K562 (cell line): Measurements from ENCODE around the gene ODC1.

ENCODE experiments used
- ATF3 ChIP-seq, 2 experiments: fragments of 450-650 bp in 1 of 2; sonication (generic) in 1 of 2; formaldehyde crosslinking in 1 of 2; IDR thresholded peaks in 1 of 2; conservative IDR thresholded peaks in 1 of 2; 2 replicates each; pipeline versions ENCODE4 v1.6.1 to v1.8.1; 2016 to 2023; ENCODE audit warnings: mild to moderate bottlenecking in 2 of 2, moderate library complexity in 2 of 2, inconsistent platforms in 1 of 2, missing genetic modification reagents in 1 of 2
- BRD4 ChIP-seq: fragments of 200-600 bp; sonication (generic); IDR thresholded peaks from 2 replicates; pipeline ENCODE4 v1.6.1; 2017; ENCODE audit warnings: inconsistent platforms
- CHD4 ChIP-seq: fragments of 200-600 bp; sonication (generic); IDR thresholded peaks from 3 replicates; pipeline ENCODE4 v1.6.1; 2012; ENCODE audit warnings: low read depth, mild to moderate bottlenecking, mixed read lengths, low read length, inconsistent platforms; ENCODE audit not compliant: insufficient read depth, insufficient replicate concordance, poor library complexity, severe bottlenecking
- EP300 ChIP-seq: IDR thresholded peaks from 2 replicates; pipeline ENCODE4 v1.6.1; 2012; ENCODE audit warnings: low read length, improper control_type of control experiment
- GABPA ChIP-seq: fragments of 200-800 bp; sonication (Bioruptor generic); conservative IDR thresholded peaks from 2 replicates; pipeline ENCODE4 v1.6.1; 2016; ENCODE audit warnings: low read depth, missing genetic modification characterization, missing compliant biosample characterization
- KDM1A ChIP-seq, 2 experiments: fragments of 450-650 bp; IDR thresholded peaks; 2 replicates each; pipeline ENCODE4 v1.6.1; 2016; ENCODE audit warnings: mild to moderate bottlenecking in 2 of 2
- NEUROD1 ChIP-seq: fragments of 150-350 bp; IDR thresholded peaks from 2 replicates; pipeline ENCODE4 v1.6.1; 2014; ENCODE audit warnings: borderline replicate concordance, low read length, low read depth; ENCODE audit not compliant: partially characterized antibody
- SIN3A ChIP-seq, 2 experiments: fragments of 150-350 bp in 1 of 2; IDR thresholded peaks; 2 replicates each; pipeline ENCODE4 v1.6.1; 2011 to 2016; ENCODE audit warnings: borderline replicate concordance in 2 of 2, low read depth in 2 of 2, low read length in 2 of 2, mild to moderate bottlenecking in 2 of 2, moderate library complexity in 2 of 2; ENCODE audit not compliant: control insufficient read depth in 1 of 2
- SMARCA5 ChIP-seq: fragments of 450-650 bp; IDR thresholded peaks from 2 replicates; pipeline ENCODE4 v1.6.1; 2016
- TCF7L2 ChIP-seq: fragments of 150-350 bp; IDR thresholded peaks from 2 replicates; pipeline ENCODE4 v1.6.1; 2016; ENCODE audit warnings: low read depth, mild to moderate bottlenecking, low read length, moderate library complexity
- ZNF143 ChIP-seq: sonication (generic); formaldehyde crosslinking; IDR thresholded peaks from 2 replicates; pipeline ENCODE4 v1.9.0; 2022; ENCODE audit warnings: mild to moderate bottlenecking, missing genetic modification reagents
- ZNF586 ChIP-seq: fragments of 450-650 bp; formaldehyde crosslinking; conservative IDR thresholded peaks from 2 replicates; pipeline ENCODE4 v1.4.0; 2020; ENCODE audit warnings: mild to moderate bottlenecking, moderate library complexity
- TF ChIP-seq, protein P1 (sequence below): sonication (generic); formaldehyde crosslinking; IDR thresholded peaks from 2 replicates; pipeline ENCODE4 v1.8.1; 2023; ENCODE audit warnings: mild to moderate bottlenecking, missing genetic modification reagents
- TF ChIP-seq, protein P2 (sequence below), 3 experiments: IDR thresholded peaks in 2 of 3; conservative IDR thresholded peaks in 1 of 3; 2 replicates each; pipeline ENCODE4 v1.5.1; 2011 to 2012; ENCODE audit warnings: low read length in 3 of 3, mild to moderate bottlenecking in 3 of 3, control low read depth in 2 of 3, improper control_type of control experiment in 1 of 3, inconsistent platforms in 1 of 3, low read depth in 1 of 3, mixed read lengths in 1 of 3, moderate library complexity in 1 of 3; ENCODE audit not compliant: insufficient read depth in 2 of 3

DNA sequence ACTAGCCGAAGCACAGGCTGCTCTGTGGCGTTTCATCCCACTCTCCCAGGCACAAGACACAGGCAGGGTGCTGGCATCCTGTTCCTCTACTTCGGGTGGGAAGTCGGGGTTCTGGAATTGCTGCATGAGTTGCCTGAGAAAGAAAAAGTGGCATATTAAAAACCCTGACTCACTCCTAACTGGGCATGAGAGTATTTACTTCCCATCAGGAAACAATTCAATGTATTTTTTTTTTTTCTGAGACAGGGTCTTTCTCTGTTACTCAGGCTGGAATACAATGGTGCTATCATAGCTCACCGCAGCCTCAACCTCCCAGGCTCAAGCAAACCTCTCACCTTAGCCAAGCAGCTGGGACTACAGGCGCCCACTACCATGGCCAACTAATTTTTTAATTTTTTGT is 7.4 kb downstream of the ODC1 start:
- TF ChIP-seq BRD4: no peak
- no peak for TF ChIP-seq GABPA (tag)
- no peak for TF ChIP-seq CHD4
- TF ChIP-seq ATF3 (IDR thresholded peaks at IDR 0.05): no peak
- TF ChIP-seq ATF3 (CRISPR knock-in tag; conservative IDR thresholded peaks at IDR 0.05): no peak
- TF ChIP-seq, protein P1, sequence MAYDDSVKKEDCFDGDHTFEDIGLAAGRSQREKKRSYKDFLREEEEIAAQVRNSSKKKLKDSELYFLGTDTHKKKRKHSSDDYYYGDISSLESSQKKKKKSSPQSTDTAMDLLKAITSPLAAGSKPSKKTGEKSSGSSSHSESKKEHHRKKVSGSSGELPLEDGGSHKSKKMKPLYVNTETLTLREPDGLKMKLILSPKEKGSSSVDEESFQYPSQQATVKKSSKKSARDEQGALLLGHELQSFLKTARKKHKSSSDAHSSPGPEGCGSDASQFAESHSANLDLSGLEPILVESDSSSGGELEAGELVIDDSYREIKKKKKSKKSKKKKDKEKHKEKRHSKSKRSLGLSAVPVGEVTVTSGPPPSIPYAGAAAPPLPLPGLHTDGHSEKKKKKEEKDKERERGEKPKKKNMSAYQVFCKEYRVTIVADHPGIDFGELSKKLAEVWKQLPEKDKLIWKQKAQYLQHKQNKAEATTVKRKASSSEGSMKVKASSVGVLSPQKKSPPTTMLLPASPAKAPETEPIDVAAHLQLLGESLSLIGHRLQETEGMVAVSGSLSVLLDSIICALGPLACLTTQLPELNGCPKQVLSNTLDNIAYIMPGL (CRISPR knock-in tag): no peak
- no peak for TF ChIP-seq KDM1A (IDR thresholded peaks at IDR 0.05)
- TF ChIP-seq, protein P2, sequence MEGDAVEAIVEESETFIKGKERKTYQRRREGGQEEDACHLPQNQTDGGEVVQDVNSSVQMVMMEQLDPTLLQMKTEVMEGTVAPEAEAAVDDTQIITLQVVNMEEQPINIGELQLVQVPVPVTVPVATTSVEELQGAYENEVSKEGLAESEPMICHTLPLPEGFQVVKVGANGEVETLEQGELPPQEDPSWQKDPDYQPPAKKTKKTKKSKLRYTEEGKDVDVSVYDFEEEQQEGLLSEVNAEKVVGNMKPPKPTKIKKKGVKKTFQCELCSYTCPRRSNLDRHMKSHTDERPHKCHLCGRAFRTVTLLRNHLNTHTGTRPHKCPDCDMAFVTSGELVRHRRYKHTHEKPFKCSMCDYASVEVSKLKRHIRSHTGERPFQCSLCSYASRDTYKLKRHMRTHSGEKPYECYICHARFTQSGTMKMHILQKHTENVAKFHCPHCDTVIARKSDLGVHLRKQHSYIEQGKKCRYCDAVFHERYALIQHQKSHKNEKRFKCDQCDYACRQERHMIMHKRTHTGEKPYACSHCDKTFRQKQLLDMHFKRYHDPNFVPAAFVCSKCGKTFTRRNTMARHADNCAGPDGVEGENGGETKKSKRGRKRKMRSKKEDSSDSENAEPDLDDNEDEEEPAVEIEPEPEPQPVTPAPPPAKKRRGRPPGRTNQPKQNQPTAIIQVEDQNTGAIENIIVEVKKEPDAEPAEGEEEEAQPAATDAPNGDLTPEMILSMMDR (IDR thresholded peaks at IDR 0.05 in 2 of 3, conservative IDR thresholded peaks at IDR 0.05 in 1 of 3; ENCODE audit: insufficient read depth in 2 of 3, low read depth in 1 of 3, low read length in 3 of 3): no peak
- TF ChIP-seq NEUROD1: no peak
- TF ChIP-seq SMARCA5: no peak
- TF ChIP-seq TCF7L2: no peak
- no peak for TF ChIP-seq ZNF586
- no peak for TF ChIP-seq ZNF143
- TF ChIP-seq EP300: no peak
- TF ChIP-seq SIN3A (IDR thresholded peaks at IDR 0.05; ENCODE audit: borderline replicate concordance in 2 of 2, control insufficient read depth in 1 of 2, low read depth in 2 of 2, low read length in 2 of 2): no peak
